ENCODE measurements around the gene SRMS.
"Not testable (repeated sequence)": the region's sequence is repeated elsewhere in the genome, so short reads cannot be mapped to it uniquely, and the experiment has no call there.

Gene SRMS

GRCh38 chr20:63518946-63519667 is 28.4 kb downstream of the SRMS start:
- Mint-ChIP-seq H3K9me3 (peaks cover 7% of the 10 kb centered on the region), H3K4me1 (peaks cover 12% of the 10 kb centered on the region), H3K36me3 (peaks cover 29% of the 10 kb centered on the region), H3K4me3 (peak overlapping the region; percentile 77), H3K27ac (no peak overlapping the region)
- no peak for DNase-seq (ENCODE audit: low spot score in 2 of 2)
- ATAC-seq: no peak

DNA sequence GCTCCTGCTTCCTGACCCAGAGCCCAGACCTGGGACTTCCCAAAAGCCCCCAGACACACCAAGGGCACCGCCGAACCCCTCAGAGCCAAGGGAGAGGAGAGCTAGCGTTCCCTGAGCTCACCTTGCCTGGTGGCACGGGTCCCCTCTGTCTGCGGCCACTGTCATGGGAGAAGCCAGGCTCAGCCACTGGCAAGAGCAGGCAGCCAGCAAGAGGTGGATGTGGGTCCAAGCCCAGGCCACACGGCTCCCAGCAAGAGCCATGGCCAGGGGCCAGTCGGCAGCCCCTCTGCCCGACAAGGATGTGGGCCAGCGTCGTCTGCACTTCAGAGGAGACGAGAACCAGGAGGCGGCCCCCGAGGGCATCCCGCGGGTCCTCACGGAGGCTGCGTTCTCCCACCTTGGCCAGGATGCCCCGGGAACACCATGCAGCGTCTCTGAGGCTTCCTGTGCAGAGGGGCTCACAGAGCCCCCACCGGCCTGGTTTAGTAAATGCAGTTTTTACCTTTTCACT is 29.1 kb downstream of the SRMS start:
- no peak for ATAC-seq
- peaks cover 6% of the 10 kb centered on the region for H3K4me1 Mint-ChIP-seq
- peaks cover 4% of the 10 kb centered on the region for H3K9me3 Mint-ChIP-seq
- H3K27ac Mint-ChIP-seq: no peak overlapping the region
- peak overlapping the region; percentile 77 for H3K4me3 Mint-ChIP-seq
- peaks cover 23% of the 10 kb centered on the region for H3K36me3 Mint-ChIP-seq
- DNase-seq (ENCODE audit: low spot score in 2 of 2): peak in 1 of 2 donors; percentile 48

- DNase-seq (ENCODE audit: low spot score in 2 of 2): peak in 1 of 2 donors; percentile 47
- Mint-ChIP-seq H3K4me3 (peak overlapping the region; percentile 77), H3K27ac (no peak overlapping the region), H3K4me1 (peaks cover 3% of the 10 kb centered on the region), H3K9me3 (peaks cover 3% of the 10 kb centered on the region), H3K36me3 (peaks cover 16% of the 10 kb centered on the region)
- ATAC-seq: no peak
Measured at GRCh38 chr20:63517376-63518309, 29.9 kb downstream of the SRMS start.

- not testable (repeated sequence) for ATAC-seq; DNase-seq (ENCODE audit: low spot score in 2 of 2); H3K4me3 Mint-ChIP-seq; H3K9me3 Mint-ChIP-seq; H3K36me3 Mint-ChIP-seq; H3K27ac Mint-ChIP-seq; H3K4me1 Mint-ChIP-seq
Measured at GRCh38 chr20:63514520-63514919, 33.0 kb downstream of the SRMS start.

GRCh38 chr20:63513207-63513606 is 34.3 kb downstream of the SRMS start:
- Mint-ChIP-seq H3K36me3 (no peaks in the 10 kb centered on the region), H3K27ac (no peak overlapping the region)
- ATAC-seq: no peak

DNA sequence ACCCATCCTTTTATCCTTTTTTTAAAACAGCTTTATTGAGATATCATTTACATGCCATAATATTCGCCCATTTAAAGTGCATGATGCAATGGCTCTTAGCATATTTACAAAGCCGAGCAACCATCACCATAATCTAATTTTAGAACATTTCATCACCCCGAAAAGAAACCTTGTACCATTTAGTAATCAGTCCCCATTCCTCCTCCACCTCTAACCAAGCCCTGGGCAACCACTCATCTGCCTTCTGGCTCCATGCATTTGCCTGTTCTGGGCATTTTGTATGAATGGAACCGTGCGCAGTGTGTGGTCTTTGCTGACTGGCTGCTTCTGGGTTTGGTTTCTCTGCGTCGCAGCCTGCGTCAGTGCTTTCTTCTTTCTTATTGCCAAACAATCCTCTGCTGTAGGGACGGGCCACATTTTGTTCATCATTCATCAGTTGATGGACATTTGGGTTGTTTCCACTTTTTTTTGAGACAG is 38.4 kb downstream of the SRMS start:
- H3K27ac Mint-ChIP-seq: no peak overlapping the region
- no peak for DNase-seq (ENCODE audit: low spot score in 2 of 2)
- H3K4me3 Mint-ChIP-seq: no peak overlapping the region
- peaks cover 20% of the 10 kb centered on the region for H3K4me1 Mint-ChIP-seq
- H3K9me3 Mint-ChIP-seq: peaks cover 4% of the 10 kb centered on the region
- no peak for ATAC-seq
- H3K36me3 Mint-ChIP-seq: no peaks in the 10 kb centered on the region

More at GRCh38 chr20:63513207-63513606, 34.3 kb downstream of the SRMS start:
- peaks cover 8% of the 10 kb centered on the region for H3K4me1 Mint-ChIP-seq
- peaks cover 2% of the 10 kb centered on the region for H3K9me3 Mint-ChIP-seq
- H3K4me3 Mint-ChIP-seq: no peak overlapping the region
- no peak for DNase-seq (ENCODE audit: low spot score in 2 of 2)

DNA sequence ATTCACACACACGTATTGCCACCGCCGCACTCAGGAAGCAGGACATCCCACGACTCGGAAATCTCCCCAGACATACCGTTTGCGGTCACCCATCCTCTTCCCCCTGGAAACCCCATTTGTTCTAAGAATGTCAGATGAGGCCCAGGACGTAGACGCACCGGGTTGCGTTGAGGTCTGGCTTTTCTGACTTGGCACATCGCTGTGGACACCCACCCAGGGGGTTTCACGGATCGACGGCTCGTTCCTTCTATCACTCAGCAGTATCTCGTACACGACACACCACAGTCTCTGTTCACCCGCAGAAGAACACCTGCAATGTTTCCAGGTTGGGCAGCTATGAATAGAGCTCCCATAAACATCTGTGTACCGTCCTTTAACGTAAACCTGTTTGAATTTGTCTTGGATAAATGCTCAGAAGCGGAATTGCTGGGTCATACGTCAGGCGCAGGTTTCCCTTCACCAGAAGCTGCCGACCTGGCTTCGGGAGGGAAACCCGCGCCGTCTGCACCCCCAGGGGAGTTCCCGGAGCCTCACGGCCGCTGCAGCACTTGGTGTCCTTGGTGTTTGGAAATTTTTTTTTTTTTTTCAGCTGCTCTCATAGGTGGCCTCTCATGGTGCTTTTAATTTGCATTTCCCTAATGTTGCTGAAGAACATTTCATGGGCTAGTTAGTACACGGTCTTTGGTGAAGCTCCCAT is 39.3 kb downstream of the SRMS start:
- no peaks in the 10 kb centered on the region for H3K36me3 Mint-ChIP-seq
- H3K9me3 Mint-ChIP-seq: peaks cover 4% of the 10 kb centered on the region
- peak; percentile 86 for ATAC-seq
- peak overlapping the region; percentile 36 for H3K4me3 Mint-ChIP-seq
- no peak for DNase-seq (ENCODE audit: low spot score in 2 of 2)
- H3K27ac Mint-ChIP-seq: peak overlapping the region; percentile 56
- peaks cover 20% of the 10 kb centered on the region for H3K4me1 Mint-ChIP-seq

DNA sequence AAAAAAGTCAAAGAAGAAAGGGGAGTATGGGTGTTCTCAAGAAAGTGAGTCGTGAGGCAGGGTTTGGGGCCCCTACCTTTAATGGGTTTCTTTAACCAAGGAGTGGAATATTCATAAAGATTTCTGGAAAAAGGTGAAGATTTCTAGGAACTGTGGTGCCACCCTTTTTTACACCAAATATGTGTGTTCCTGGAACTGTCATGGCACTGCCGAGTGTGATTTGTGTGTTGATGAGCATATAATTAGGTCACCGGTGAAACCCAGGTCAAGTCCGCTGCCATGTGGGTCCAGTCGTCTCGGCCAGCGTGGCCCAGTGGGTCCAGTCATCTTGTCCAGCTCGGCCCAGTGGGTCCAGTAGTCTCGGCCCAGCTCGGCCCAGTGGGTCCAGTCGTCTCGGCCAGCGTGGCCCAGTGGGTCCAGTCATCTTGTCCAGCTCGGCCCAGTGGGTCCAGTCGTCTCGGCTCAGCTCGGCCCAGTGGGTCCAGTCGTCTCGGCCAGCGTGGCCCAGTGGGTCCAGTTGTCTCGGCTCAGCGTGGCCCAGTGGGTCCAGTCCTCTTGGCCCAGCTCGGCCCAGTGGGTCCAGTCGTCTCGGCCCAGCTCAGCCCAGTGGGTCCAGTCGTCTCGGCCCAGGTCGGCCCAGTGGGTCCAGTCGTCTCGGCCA is 40.3 kb downstream of the SRMS start:
- Mint-ChIP-seq H3K4me3 (peak overlapping the region; percentile 36), H3K27ac (no peak overlapping the region), H3K4me1 (peaks cover 20% of the 10 kb centered on the region), H3K36me3 (no peaks in the 10 kb centered on the region), H3K9me3 (peaks cover 4% of the 10 kb centered on the region)
- DNase-seq (ENCODE audit: low spot score in 2 of 2): no peak
- ATAC-seq: no peak

DNA sequence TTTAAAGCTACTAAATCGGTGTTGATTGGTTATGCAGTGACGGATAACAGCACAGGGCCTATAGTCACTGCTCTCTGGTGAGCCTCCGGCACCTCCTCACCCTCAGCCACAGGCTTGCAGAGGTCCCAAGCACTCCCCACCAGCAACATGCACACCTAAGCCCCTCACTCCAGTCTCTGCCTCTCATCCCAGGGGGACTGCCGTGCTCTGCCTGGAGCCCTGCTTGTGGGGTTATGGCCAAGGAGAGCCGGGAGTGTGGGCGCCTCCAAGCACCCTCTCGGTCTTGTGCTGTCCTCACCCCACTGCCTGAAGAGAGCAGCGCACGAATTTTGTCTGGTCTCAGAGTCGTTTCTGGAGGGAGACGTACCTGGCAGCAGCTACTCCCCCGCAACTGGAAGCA is 41.8 kb downstream of the SRMS start:
- no peak for ATAC-seq
- peaks cover 4% of the 10 kb centered on the region for H3K9me3 Mint-ChIP-seq

GRCh38 chr20:63505281-63505680 is 42.3 kb downstream of the SRMS start:
- no peaks in the 10 kb centered on the region for H3K36me3 Mint-ChIP-seq
- peaks cover 4% of the 10 kb centered on the region for H3K9me3 Mint-ChIP-seq
- no peak for ATAC-seq
- DNase-seq (ENCODE audit: low spot score in 2 of 2): no peak
- H3K4me3 Mint-ChIP-seq: no peak overlapping the region
- no peak overlapping the region for H3K27ac Mint-ChIP-seq
- H3K4me1 Mint-ChIP-seq: peaks cover 20% of the 10 kb centered on the region

More for the DNA sequence above, 41.8 kb downstream of the SRMS start:
- no peak overlapping the region for H3K4me3 Mint-ChIP-seq
- H3K27ac Mint-ChIP-seq: no peak overlapping the region
- no peaks in the 10 kb centered on the region for H3K36me3 Mint-ChIP-seq
- peaks cover 20% of the 10 kb centered on the region for H3K4me1 Mint-ChIP-seq
- no peak for DNase-seq (ENCODE audit: low spot score in 2 of 2)

GRCh38 chr20:63504642-63505041 is 42.9 kb downstream of the SRMS start:
- Mint-ChIP-seq H3K27ac (no peak overlapping the region), H3K4me3 (no peak overlapping the region), H3K36me3 (no peaks in the 10 kb centered on the region), H3K4me1 (peaks cover 20% of the 10 kb centered on the region), H3K9me3 (peaks cover 4% of the 10 kb centered on the region)
- ATAC-seq (no peak), DNase-seq (ENCODE audit: low spot score in 2 of 2) (no peak)

GRCh38 chr20:63503524-63503923 is 44.0 kb downstream of the SRMS start:
- H3K4me1 Mint-ChIP-seq: peaks cover 14% of the 10 kb centered on the region
- H3K36me3 Mint-ChIP-seq: no peaks in the 10 kb centered on the region
- no peak overlapping the region for H3K4me3 Mint-ChIP-seq
- DNase-seq (ENCODE audit: low spot score in 2 of 2) (no peak), ATAC-seq (no peak)
- H3K9me3 Mint-ChIP-seq: peaks cover 4% of the 10 kb centered on the region
- H3K27ac Mint-ChIP-seq: no peak overlapping the region

DNA sequence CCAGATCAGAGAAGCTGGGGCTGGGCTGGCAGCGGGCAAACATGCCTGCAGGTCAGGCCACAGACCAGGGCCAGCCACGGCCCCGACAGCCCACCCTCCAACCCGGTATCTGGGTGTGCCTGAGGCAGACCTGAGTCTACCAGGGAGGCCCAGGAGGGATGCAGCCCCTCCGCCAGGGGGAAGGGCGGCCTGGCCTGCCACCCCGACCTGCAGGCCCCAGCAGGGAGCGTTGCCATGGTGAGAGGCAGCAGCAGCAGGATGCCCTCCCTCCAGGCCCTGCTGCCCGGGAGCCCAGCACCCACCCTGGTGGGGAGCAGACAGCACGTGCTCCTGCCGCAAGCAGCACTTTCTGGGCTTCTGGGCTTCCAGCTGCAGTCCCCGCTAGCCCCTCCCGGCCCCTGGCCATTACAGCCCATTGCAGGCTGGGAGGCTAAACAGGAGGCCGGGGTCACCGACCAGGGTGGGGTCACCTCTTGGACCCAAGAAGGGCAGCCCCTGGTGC is 44.8 kb downstream of the SRMS start:
- Mint-ChIP-seq H3K4me3 (no peak overlapping the region), H3K4me1 (peaks cover 8% of the 10 kb centered on the region), H3K27ac (no peak overlapping the region), H3K9me3 (peaks cover 4% of the 10 kb centered on the region), H3K36me3 (no peaks in the 10 kb centered on the region)
- ATAC-seq: no peak
- DNase-seq (ENCODE audit: low spot score in 2 of 2): no peak

- H3K9me3 Mint-ChIP-seq: peaks cover 4% of the 10 kb centered on the region
- H3K36me3 Mint-ChIP-seq: no peaks in the 10 kb centered on the region
- H3K4me3 Mint-ChIP-seq: no peak overlapping the region
- ATAC-seq: no peak
- no peak overlapping the region for H3K27ac Mint-ChIP-seq
- DNase-seq (ENCODE audit: low spot score in 2 of 2): no peak
- H3K4me1 Mint-ChIP-seq: peaks cover 5% of the 10 kb centered on the region
Measured at GRCh38 chr20:63501818-63502670, 45.5 kb downstream of the SRMS start.

Measured in stimulated activated effector memory CD8-positive, alpha-beta T cell treated with anti-CD3 and anti-CD28 coated beads, Interleukin-12 subunit alpha, Interleukin-12 subunit beta, amount 100 ng/mL, for 72 hours (primary cell).